ENCODE results near the gene MPP3.

DNA sequence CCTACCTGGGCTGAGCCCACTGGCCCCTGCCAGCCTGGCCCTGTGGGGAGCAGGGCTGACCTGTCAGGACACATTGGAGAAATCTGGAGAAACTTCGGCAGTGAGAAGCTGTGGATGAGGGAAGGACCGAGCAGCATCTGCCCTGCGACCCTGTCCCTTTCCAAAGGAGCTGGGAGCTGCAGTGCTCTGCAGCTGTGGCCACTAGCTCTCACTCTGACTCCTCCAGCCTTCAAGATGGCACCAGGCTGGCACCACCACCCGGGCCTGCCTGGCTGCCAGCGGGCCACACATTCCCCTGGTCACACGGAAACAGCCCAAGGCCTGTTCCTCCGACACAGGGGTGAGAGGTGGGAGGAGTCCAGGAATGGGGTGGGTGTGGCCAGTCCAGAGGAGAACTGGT lies 44.1 kb upstream of the MPP3 start:
- TF ChIP-seq, protein P1, sequence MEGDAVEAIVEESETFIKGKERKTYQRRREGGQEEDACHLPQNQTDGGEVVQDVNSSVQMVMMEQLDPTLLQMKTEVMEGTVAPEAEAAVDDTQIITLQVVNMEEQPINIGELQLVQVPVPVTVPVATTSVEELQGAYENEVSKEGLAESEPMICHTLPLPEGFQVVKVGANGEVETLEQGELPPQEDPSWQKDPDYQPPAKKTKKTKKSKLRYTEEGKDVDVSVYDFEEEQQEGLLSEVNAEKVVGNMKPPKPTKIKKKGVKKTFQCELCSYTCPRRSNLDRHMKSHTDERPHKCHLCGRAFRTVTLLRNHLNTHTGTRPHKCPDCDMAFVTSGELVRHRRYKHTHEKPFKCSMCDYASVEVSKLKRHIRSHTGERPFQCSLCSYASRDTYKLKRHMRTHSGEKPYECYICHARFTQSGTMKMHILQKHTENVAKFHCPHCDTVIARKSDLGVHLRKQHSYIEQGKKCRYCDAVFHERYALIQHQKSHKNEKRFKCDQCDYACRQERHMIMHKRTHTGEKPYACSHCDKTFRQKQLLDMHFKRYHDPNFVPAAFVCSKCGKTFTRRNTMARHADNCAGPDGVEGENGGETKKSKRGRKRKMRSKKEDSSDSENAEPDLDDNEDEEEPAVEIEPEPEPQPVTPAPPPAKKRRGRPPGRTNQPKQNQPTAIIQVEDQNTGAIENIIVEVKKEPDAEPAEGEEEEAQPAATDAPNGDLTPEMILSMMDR (IDR thresholded peaks at IDR 0.05; ENCODE audit: low read depth, low read length, poor library complexity, severe bottlenecking): no peak
- no peak for TF ChIP-seq EZH2phosphoT487 (IDR thresholded peaks at IDR 0.05; ENCODE audit: borderline replicate concordance, low read length)

All from DOHH2 (cell line).